Left lung (tissue), 10 donors: ENCODE results near the gene WDR73. TPM values are rescaled to one million over a fixed set of nuclear protein-coding genes. Genes with fewer than 3 reads are reported as not detected.

ENCODE experiments used
- ATAC-seq: fragments of 200-7000 bp; cut with Tn5 transposase; one replicate; pipeline ENCODE4 v1.9.1; 2020; ENCODE audit warnings: moderate library complexity
- DNase-seq, 4 donors: peaks; one replicate each; pipeline ENCODE4 v3.0.0-alpha.2; 2013 to 2020
- H3K27ac ChIP-seq, 2 donors: fragments of 200-600 bp; sonication (generic) in 1 of 2; one replicate each; pipeline versions ENCODE4 v1.5.0 to v1.8.0; 2020 to 2021
- H3K27me3 ChIP-seq, 2 donors: fragments of 200-600 bp; sonication (generic) in 1 of 2; one replicate each; pipeline versions ENCODE4 v1.5.0 to v1.8.0; 2020 to 2021
- H3K36me3 ChIP-seq, 2 donors: fragments of 200-600 bp; sonication (generic) in 1 of 2; one replicate each; pipeline versions ENCODE4 v1.5.0 to v1.8.0; 2020 to 2021
- H3K4me1 ChIP-seq, 2 donors: fragments of 200-600 bp; one replicate each; pipeline ENCODE4 v1.8.0; 2021
- H3K4me3 ChIP-seq, 2 donors: fragments of 200-600 bp; sonication (generic) in 1 of 2; one replicate each; pipeline versions ENCODE4 v1.5.0 to v1.8.0; 2020 to 2021; ENCODE audit warnings: mild to moderate bottlenecking in 1 of 2
- H3K9me3 ChIP-seq, 2 donors: fragments of 200-600 bp; sonication (generic) in 1 of 2; one replicate each; pipeline versions ENCODE4 v1.5.0 to v1.8.0; 2020 to 2021
- CTCF ChIP-seq, 2 donors: fragments of 200-600 bp; sonication (generic) in 1 of 2; IDR thresholded peaks; one replicate each; pipeline versions ENCODE4 v1.5.0 to v1.8.0; 2021; ENCODE audit warnings: antibody characterized with exemption in 2 of 2
- intact Hi-C, 2 donors: fragments of 100-400 bp; cut with DNase I; formaldehyde crosslinking; loops; one replicate each; pipeline versions ENCODE4 v1.11.2 to v1.14.2; 2022
- polyA plus RNA-seq, 6 donors: library from polyadenylated mRNA; unstranded; fragments of 120-200 nt; gene quantifications; one replicate each; pipeline ENCODE4 v1.2.1, GENCODE V29; 2013; ENCODE audit not compliant: insufficient read length in 6 of 6
- total RNA-seq, 2 donors: library from RNA; stranded (reverse); fragmentation: NEBNext Ultra II Directional; extraction: Animal tissue kit (Norgen Biotek cat#: 25700); gene quantifications; one replicate each; pipeline ENCODE4 v1.2.1, GENCODE V29; 2021
- donor health status: DM: no; HTN: yes; CAD: no.
- donor health status: DM: no; HTN: no; CAD: no.

WDR73 gene
- total and polyA plus RNA-seq, 8 donors, result 25.5 to 48.2 (median 40.2) TPM

GRCh38 chr15:84601555-84601838, 52.6 kb downstream of the WDR73 start:
- ATAC-seq (no peak), DNase-seq (no peak)
- H3K9me3 ChIP-seq, result no peaks in the 10 kb centered on the region
- peaks cover 4 to 44% of the 10 kb centered on the region in 2 donors for H3K4me1 ChIP-seq
- intact Hi-C loops, result no loop called here
- no peak overlapping the region for H3K27ac ChIP-seq
- H3K4me3 ChIP-seq, result peak overlapping the region; percentile 92 to 99
- TF ChIP-seq CTCF (IDR thresholded peaks at IDR 0.05), result no peak
- no peaks in the 10 kb centered on the region for H3K27me3 ChIP-seq
- peaks cover 0 to 9% of the 10 kb centered on the region in 2 donors for H3K36me3 ChIP-seq

- Histone ChIP-seq H3K27me3 (no peaks in the 10 kb centered on the region), H3K27ac (peak within 1 kb of the TSS; percentile 61 to 68), H3K36me3 (peaks cover 0 to 9% of the 10 kb centered on the region in 2 donors), H3K4me1 (peaks cover 4 to 46% of the 10 kb centered on the region in 2 donors), H3K9me3 (no peaks in the 10 kb centered on the region), H3K4me3 (peak within 1 kb of the TSS; percentile 92 to 99)
- TF ChIP-seq CTCF (IDR thresholded peaks at IDR 0.05), result no peak
- intact Hi-C loops, result no loop called here
- ATAC-seq (peak; percentile 99), DNase-seq (peak; percentile 93 to 99 (median 96))
Observed at GRCh38 chr15:84600687-84601554, 53.2 kb downstream of the WDR73 start, which contains the start of gene ZSCAN2. Gene ZSCAN2, plus strand, starts transcription at chr15:84601009. Its CDS starts 2,919 bp downstream, at chr15:84603928.

GRCh38 chr15:84600331-84600686, 53.8 kb downstream of the WDR73 start:
- Histone ChIP-seq H3K9me3 (no peaks in the 10 kb centered on the region), H3K27me3 (no peaks in the 10 kb centered on the region), H3K27ac (peak overlapping the region in 1 of 2 donors; percentile 68), H3K36me3 (peaks cover 0 to 9% of the 10 kb centered on the region in 2 donors), H3K4me1 (peaks cover 4 to 53% of the 10 kb centered on the region in 2 donors), H3K4me3 (peak overlapping the region; percentile 92 to 99)
- ATAC-seq, result peak; percentile 83
- TF ChIP-seq CTCF (IDR thresholded peaks at IDR 0.05), result no peak
- intact Hi-C loops, result no loop called here
- peak in 3 of 4 donors; percentile 80 to 92 (median 90) for DNase-seq

- intact Hi-C loops, result no loop called here
- TF ChIP-seq CTCF (IDR thresholded peaks at IDR 0.05), result no peak
- DNase-seq (no peak), ATAC-seq (no peak)
- no peaks in the 10 kb centered on the region for H3K27me3 ChIP-seq
- H3K36me3 ChIP-seq, result peaks cover 0 to 9% of the 10 kb centered on the region in 2 donors
- no peaks in the 10 kb centered on the region for H3K9me3 ChIP-seq
- no peak overlapping the region for H3K27ac ChIP-seq
- H3K4me3 ChIP-seq, result peak overlapping the region; percentile 92 to 99
- H3K4me1 ChIP-seq, result peaks cover 4 to 57% of the 10 kb centered on the region in 2 donors
Observed at GRCh38 chr15:84599906-84600305, 54.2 kb downstream of the WDR73 start.

GRCh38 chr15:84598993-84599392, 55.1 kb downstream of the WDR73 start:
- no peak overlapping the region for H3K4me3 ChIP-seq
- peak; percentile 32 to 51 for TF ChIP-seq CTCF (IDR thresholded peaks at IDR 0.05)
- peak in 1 of 4 donors; percentile 45 for DNase-seq
- ATAC-seq, result no peak
- peaks cover 0 to 4% of the 10 kb centered on the region in 2 donors for H3K36me3 ChIP-seq
- intact Hi-C loops, result no loop called here
- peak overlapping the region; percentile 34 to 71 for H3K27ac ChIP-seq
- peaks cover 4 to 57% of the 10 kb centered on the region in 2 donors for H3K4me1 ChIP-seq
- no peaks in the 10 kb centered on the region for H3K27me3 ChIP-seq
- no peaks in the 10 kb centered on the region for H3K9me3 ChIP-seq
